ENCODE results near the gene ZNF598.

ZNF598 gene

DNA sequence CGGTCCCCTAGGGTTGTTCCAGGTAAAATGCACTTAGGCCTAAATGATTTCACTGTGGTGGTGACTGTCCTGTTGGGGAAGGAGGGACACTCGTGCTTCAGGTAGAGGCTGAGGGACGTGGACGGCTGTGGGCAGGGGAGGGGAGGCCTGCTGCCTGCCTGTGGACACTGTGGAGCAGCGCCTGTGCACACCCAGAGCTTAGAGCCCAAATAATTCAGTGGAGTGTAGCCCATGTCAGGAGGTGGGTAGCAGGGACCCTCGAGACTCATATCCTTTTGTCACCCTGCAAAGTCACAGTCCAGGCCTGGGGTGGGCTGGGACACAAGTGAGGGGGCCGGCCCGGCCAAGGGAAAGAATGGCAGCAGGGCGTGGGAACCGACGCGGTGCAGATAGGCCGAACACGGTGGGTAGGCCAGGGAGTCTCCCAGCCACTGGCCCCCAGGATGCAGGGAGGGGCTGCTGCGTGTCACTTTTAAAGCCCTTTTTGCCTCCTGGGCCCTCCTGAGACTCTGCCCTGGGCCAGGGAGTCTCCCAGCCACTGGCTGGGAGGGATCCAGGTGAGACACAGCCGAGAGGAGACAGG, 16.3 kb upstream of the ZNF598 start:
- Histone ChIP-seq H3K27ac (ENCODE audit: low read depth, low read length) (no peak overlapping the region), H3K36me3 (ENCODE audit: control insufficient read depth, insufficient read depth, low read length) (no peaks in the 10 kb centered on the region), H3K4me3 (ENCODE audit: low read depth, low read length) (peak overlapping the region; percentile 52; the same call in 1 of the 2 replicates), H3K27me3 (ENCODE audit: control insufficient read depth, insufficient read depth, low read length) (peaks cover 40% of the 10 kb centered on the region), H3K4me1 (ENCODE audit: control insufficient read depth, insufficient read depth, low read length) (peaks cover 17% of the 10 kb centered on the region), H3K9me3 (ENCODE audit: control insufficient read depth, insufficient read depth, low read depth, low read length) (no peaks in the 10 kb centered on the region), H3K9ac (ENCODE audit: low read length) (no peak overlapping the region)

DNA sequence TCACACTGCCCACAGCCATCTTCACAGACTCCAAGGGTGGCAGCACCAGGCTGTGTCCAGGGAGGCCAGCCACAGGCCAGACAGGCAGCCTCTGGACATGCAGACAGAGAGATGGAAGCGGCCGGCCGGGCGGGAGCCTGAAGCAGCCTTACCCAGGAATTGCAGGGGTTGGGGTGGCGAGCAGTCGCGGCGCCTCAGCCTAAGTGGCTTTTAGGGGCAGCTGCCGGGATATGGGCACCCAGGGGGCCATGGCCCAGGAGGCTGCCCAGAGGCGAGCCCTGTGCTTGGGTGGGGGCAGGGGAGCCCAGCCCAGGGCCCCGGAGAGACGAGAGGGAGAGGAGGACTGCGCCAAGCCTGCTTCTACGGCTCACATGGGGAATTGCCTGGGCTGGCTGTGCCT, 15.6 kb upstream of the ZNF598 start:
- Histone ChIP-seq H3K4me3 (ENCODE audit: low read depth, low read length) (no peak overlapping the region), H3K9ac (ENCODE audit: low read length) (no peak overlapping the region), H3K27me3 (ENCODE audit: control insufficient read depth, insufficient read depth, low read length) (peaks cover 47% of the 10 kb centered on the region), H3K27ac (ENCODE audit: low read depth, low read length) (no peak overlapping the region), H3K36me3 (ENCODE audit: control insufficient read depth, insufficient read depth, low read length) (no peaks in the 10 kb centered on the region), H3K9me3 (ENCODE audit: control insufficient read depth, insufficient read depth, low read depth, low read length) (no peaks in the 10 kb centered on the region), H3K4me1 (ENCODE audit: control insufficient read depth, insufficient read depth, low read length) (peaks cover 17% of the 10 kb centered on the region)

DNA sequence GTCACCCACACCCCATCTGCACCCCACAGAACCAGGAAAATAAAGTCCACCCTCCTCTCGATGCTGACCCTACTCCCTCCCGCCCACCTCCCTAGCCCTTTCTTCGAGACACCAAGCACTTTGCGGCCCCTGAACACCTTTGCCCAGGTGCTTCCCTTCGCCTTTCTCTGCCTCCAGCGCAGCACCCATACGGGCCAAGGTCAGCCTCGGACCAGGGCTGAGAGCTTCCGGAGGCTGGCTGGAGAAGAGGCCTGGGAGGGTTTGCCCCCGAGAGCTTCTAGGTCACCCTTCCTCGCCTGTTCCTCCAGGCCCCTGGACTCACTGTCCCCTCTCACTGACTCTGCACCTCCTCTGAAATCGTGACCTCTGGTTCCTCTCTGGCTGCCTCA, 14.4 kb upstream of the ZNF598 start:
- peaks cover 59% of the 10 kb centered on the region for H3K27me3 ChIP-seq (ENCODE audit: control insufficient read depth, insufficient read depth, low read length)
- no peak overlapping the region for H3K27ac ChIP-seq (ENCODE audit: low read depth, low read length)
- peaks cover 17% of the 10 kb centered on the region for H3K4me1 ChIP-seq (ENCODE audit: control insufficient read depth, insufficient read depth, low read length)
- no peaks in the 10 kb centered on the region for H3K36me3 ChIP-seq (ENCODE audit: control insufficient read depth, insufficient read depth, low read length)
- peak overlapping the region; percentile 64; the same call in 1 of the 2 replicates for H3K4me3 ChIP-seq (ENCODE audit: low read depth, low read length)
- H3K9ac ChIP-seq (ENCODE audit: low read length) = no peak overlapping the region
- no peaks in the 10 kb centered on the region for H3K9me3 ChIP-seq (ENCODE audit: control insufficient read depth, insufficient read depth, low read depth, low read length)

DNA sequence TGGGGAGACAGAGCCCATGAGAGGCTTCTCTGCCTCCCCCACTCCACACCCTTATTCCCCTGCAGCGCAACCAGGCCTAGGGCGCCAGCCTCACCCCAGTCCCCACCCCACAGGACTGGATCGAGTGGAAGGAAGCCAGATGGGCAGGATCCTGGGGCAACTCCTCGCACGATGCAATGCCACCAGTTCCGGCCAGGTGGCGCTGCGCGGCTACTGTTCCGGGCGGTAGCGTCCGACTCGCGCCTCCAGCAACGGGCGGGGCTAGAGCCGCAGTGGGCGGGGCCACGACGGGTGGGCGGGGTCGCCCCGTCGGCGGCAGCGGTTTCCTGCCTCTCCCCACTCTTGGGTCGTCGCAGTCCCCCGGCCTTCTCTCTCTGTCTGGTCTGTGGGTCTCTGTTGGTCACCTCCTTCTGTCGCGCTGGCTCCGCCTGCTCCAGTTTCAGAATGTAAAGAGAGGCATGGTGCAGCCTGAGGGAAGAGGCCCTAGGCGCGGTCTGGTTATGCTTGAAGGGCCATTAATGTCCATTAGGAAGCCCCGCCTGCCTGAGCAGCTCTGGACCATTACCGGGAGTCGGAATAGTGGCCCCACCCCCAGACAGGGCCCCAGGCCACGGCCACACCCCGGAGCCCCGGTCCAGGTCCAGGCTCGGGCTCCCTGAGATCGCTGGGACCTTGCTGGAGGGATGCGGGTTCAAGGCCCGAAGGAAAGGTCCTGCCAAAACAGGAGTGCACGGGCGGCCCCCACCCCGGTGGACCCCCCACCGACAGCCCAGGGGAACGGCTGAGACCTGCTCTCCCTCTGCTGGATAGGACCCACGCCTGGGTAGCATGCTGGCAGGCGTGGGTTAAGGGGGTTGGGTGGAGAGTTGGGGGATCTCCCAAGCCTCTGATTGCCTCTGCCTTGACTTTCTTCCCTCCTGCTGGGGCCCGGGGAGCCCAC, 13.7 kb upstream of the ZNF598 start:
- Histone ChIP-seq H3K27ac (ENCODE audit: low read depth, low read length) (no peak overlapping the region), H3K4me1 (ENCODE audit: control insufficient read depth, insufficient read depth, low read length) (peaks cover 17% of the 10 kb centered on the region), H3K9me3 (ENCODE audit: control insufficient read depth, insufficient read depth, low read depth, low read length) (no peaks in the 10 kb centered on the region), H3K36me3 (ENCODE audit: control insufficient read depth, insufficient read depth, low read length) (no peaks in the 10 kb centered on the region), H3K9ac (ENCODE audit: low read length) (peak overlapping the region; percentile 41), H3K4me3 (ENCODE audit: low read depth, low read length) (peak overlapping the region; percentile 64), H3K27me3 (ENCODE audit: control insufficient read depth, insufficient read depth, low read length) (peaks cover 64% of the 10 kb centered on the region)

DNA sequence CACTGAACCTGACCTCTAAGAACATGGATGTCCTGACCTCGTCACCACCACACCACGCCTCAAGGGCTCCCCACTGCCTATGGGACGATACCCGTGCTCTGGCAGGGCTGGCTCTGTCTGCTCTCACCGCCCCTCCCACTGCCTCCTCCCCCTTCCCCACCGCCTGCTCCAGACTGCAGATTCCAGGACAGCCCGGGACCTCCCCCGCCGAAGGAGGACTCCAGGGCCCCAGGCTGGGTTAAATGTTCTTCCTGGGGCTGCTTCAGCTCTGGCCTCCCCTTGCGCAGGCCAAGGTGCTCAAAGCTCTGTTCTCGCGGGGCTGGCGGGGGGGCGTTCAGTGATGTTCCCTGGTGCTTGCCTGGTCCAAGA, 13.1 kb upstream of the ZNF598 start:
- peaks cover 62% of the 10 kb centered on the region for H3K27me3 ChIP-seq (ENCODE audit: control insufficient read depth, insufficient read depth, low read length)
- H3K27ac ChIP-seq (ENCODE audit: low read depth, low read length) = no peak overlapping the region
- no peaks in the 10 kb centered on the region for H3K36me3 ChIP-seq (ENCODE audit: control insufficient read depth, insufficient read depth, low read length)
- H3K4me3 ChIP-seq (ENCODE audit: low read depth, low read length) = peak overlapping the region; percentile 64
- H3K9me3 ChIP-seq (ENCODE audit: control insufficient read depth, insufficient read depth, low read depth, low read length) = no peaks in the 10 kb centered on the region
- peaks cover 17% of the 10 kb centered on the region for H3K4me1 ChIP-seq (ENCODE audit: control insufficient read depth, insufficient read depth, low read length)
- H3K9ac ChIP-seq (ENCODE audit: low read length) = peak overlapping the region; percentile 41

DNA sequence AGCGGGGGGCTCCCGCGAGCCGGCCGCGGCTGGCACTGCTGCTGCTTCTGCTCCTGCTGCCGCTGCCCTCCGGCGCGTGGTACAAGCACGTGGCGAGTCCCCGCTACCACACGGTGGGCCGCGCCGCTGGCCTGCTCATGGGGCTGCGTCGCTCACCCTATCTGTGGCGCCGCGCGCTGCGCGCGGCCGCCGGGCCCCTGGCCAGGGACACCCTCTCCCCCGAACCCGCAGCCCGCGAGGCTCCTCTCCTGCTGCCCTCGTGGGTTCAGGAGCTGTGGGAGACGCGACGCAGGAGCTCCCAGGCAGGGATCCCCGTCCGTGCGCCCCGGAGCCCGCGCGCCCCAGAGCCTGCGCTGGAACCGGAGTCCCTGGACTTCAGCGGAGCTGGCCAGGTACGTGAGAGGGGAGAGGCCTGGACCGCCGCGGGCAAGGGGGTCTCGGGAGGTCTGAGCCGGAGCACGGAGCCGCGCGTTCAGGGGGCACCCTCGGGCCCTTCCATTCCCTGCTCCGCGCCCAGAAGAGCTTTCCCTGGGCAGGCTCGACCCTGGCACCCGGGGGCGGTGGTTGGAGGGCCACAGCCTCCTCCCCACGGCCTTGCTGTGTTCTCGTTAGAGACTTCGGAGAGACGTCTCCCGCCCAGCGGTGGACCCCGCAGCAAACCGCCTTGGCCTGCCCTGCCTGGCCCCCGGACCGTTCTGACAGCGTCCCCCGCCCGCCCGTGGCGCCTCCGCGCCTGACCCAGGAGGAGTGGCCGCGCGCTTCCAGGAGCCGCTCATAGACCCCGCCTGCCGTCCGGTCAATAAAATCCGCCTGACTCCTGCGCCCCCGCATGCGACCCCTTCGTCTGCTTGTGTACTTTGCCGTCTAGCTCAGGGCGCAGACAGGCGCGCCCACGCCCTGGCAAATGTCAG, 10.6 kb upstream of the ZNF598 start:
- H3K4me3 ChIP-seq (ENCODE audit: low read depth, low read length) = peak overlapping the region; percentile 57
- H3K9ac ChIP-seq (ENCODE audit: low read length) = no peak overlapping the region
- no peaks in the 10 kb centered on the region for H3K36me3 ChIP-seq (ENCODE audit: control insufficient read depth, insufficient read depth, low read length)
- peaks cover 7% of the 10 kb centered on the region for H3K4me1 ChIP-seq (ENCODE audit: control insufficient read depth, insufficient read depth, low read length)
- H3K27ac ChIP-seq (ENCODE audit: low read depth, low read length) = no peak overlapping the region
- H3K9me3 ChIP-seq (ENCODE audit: control insufficient read depth, insufficient read depth, low read depth, low read length) = no peaks in the 10 kb centered on the region
- peaks cover 53% of the 10 kb centered on the region for H3K27me3 ChIP-seq (ENCODE audit: control insufficient read depth, insufficient read depth, low read length)

DNA sequence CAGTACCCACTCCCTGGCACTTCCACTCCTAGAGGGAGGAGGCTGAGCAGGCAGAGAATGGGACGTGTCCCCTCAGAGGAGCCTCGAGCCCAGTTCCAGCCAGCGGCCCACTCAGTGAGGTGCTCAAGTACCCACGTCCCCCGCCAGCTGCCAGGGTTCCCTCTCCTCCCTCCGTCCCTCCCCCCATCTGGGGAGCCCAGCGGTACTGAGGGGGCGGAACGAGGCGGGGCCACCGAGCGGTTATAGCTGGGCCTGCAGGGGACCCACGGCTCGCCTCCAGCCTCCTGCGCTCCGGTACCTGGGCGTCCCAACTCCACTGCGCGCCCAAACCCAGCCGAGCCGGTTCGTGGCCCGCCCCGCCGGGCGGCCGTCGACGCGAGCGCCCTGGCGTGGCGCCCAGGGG, 9.9 kb upstream of the ZNF598 start, which contains the start of gene NPW:
NPW (plus strand) TSS at position 268 of the 403 bp plus-strand sequence.
- Histone ChIP-seq H3K27me3 (ENCODE audit: control insufficient read depth, insufficient read depth, low read length) (peaks cover 53% of the 10 kb centered on the region), H3K9me3 (ENCODE audit: control insufficient read depth, insufficient read depth, low read depth, low read length) (no peaks in the 10 kb centered on the region), H3K36me3 (ENCODE audit: control insufficient read depth, insufficient read depth, low read length) (no peaks in the 10 kb centered on the region), H3K4me1 (ENCODE audit: control insufficient read depth, insufficient read depth, low read length) (peaks cover 7% of the 10 kb centered on the region), H3K9ac (ENCODE audit: low read length) (no peak within 1 kb of the TSS), H3K4me3 (ENCODE audit: low read depth, low read length) (peak within 1 kb of the TSS; percentile 57), H3K27ac (ENCODE audit: low read depth, low read length) (no peak within 1 kb of the TSS)

DNA sequence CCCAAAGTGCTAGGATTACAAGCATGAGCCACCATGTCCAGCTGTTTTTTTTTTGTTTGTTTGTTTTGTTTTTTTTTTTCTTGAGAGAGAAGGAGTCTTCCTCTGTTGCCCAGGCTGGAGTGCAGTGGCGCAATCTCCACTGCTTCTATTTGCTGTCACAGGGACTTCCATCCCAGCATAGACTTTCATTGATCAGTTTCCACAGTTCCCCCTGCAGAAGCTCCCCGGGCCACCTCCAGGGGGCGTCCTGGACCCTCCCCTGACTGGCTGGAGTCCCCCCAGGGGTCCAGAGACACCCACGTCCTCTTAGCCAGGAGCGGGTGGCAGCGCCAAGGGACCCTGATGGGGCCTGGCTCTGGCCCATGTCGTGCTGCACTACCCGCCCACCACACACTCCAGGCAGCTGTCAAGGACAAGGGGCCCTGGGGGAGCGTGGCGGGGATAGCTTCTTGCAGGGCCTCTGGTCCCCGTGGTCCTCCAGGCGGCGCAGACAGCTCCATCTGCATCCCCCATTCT, 6.8 kb upstream of the ZNF598 start:
- Histone ChIP-seq H3K27ac (ENCODE audit: low read depth, low read length) (no peak overlapping the region), H3K9me3 (ENCODE audit: control insufficient read depth, insufficient read depth, low read depth, low read length) (no peaks in the 10 kb centered on the region)

DNA sequence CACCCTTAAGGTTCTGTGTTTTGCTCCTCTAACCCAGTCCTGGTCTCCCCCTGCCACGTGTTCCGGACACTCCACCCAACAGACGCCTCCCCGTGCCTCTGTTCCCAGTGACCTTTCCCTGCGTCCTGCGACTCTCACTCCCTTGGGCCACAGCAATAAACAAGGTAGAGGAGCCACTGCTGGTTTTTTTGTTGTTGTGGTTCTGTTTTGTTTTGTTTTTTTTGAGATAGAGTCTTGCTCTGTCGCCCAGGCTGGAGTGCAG, 6.3 kb upstream of the ZNF598 start:
- Histone ChIP-seq H3K9me3 (ENCODE audit: control insufficient read depth, insufficient read depth, low read depth, low read length) (no peaks in the 10 kb centered on the region), H3K36me3 (ENCODE audit: control insufficient read depth, insufficient read depth, low read length) (no peaks in the 10 kb centered on the region), H3K9ac (ENCODE audit: low read length) (no peak overlapping the region), H3K27me3 (ENCODE audit: control insufficient read depth, insufficient read depth, low read length) (peaks cover 37% of the 10 kb centered on the region), H3K27ac (ENCODE audit: low read depth, low read length) (no peak overlapping the region), H3K4me3 (ENCODE audit: low read depth, low read length) (no peak overlapping the region), H3K4me1 (ENCODE audit: control insufficient read depth, insufficient read depth, low read length) (no peaks in the 10 kb centered on the region)

More for the DNA sequence above, 6.8 kb upstream of the ZNF598 start:
- Histone ChIP-seq H3K9ac (ENCODE audit: low read length) (no peak overlapping the region), H3K4me1 (ENCODE audit: control insufficient read depth, insufficient read depth, low read length) (no peaks in the 10 kb centered on the region), H3K27me3 (ENCODE audit: control insufficient read depth, insufficient read depth, low read length) (peaks cover 42% of the 10 kb centered on the region), H3K4me3 (ENCODE audit: low read depth, low read length) (no peak overlapping the region), H3K36me3 (ENCODE audit: control insufficient read depth, insufficient read depth, low read length) (no peaks in the 10 kb centered on the region)

DNA sequence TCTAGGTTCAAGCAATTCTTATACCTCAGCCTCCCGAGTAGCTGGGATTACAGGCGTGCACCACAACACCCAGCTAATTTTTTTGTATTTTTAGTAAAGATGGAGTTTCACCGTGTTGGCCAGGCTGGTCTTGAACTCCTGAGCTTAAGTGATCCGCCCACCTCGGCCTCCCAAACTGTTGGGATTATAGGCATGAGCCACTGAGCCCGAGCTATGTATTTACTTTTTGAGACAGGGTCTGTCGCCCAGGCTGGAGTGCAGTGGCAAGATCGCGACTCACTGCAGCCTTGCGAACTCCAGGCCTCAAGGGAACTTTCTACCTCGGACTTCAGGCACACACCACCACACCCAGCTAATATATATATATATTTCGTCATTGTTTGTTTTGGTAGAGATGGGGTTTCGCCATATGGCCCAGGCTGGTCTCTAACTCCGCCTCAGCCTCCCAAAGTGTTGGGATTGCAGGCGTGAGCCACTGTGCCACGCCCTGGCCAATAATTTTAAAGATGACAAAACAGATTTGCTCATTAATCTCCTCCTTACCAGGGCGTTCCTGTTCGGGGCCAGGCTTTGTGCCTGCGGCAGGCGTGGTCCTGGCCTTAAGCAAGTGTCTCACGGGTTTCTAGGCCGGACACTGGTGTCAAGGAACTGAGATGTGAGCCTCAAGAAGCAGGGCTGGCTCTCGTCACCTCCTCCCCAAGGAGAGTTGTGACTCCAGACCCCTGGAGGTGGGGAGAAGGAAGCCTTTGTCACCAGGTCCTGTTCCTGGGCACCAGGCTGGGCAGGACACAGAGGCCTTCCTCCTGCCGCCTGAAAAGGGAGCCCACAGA, 5.7 kb upstream of the ZNF598 start:
- Histone ChIP-seq H3K4me3 (ENCODE audit: low read depth, low read length) (no peak overlapping the region), H3K27me3 (ENCODE audit: control insufficient read depth, insufficient read depth, low read length) (peaks cover 31% of the 10 kb centered on the region), H3K27ac (ENCODE audit: low read depth, low read length) (no peak overlapping the region), H3K4me1 (ENCODE audit: control insufficient read depth, insufficient read depth, low read length) (peaks cover 3% of the 10 kb centered on the region), H3K9me3 (ENCODE audit: control insufficient read depth, insufficient read depth, low read depth, low read length) (no peaks in the 10 kb centered on the region), H3K36me3 (ENCODE audit: control insufficient read depth, insufficient read depth, low read length) (no peaks in the 10 kb centered on the region), H3K9ac (ENCODE audit: low read length) (no peak overlapping the region)
